KMS-11 (cell line): ENCODE data around the gene BCAP31.

Source experiments
- H2AFZ ChIP-seq: fragments of 200-600 bp; sonication (generic); 2 replicates; pipeline ENCODE4 v1.6.1; 2016; ENCODE audit warnings: antibody characterized with exemption, mixed run types, low read depth
- H3K27ac ChIP-seq: fragments of 200-600 bp; sonication (generic); 2 replicates; pipeline ENCODE4 v1.6.1; 2016; ENCODE audit warnings: mild to moderate bottlenecking, mixed run types
- H3K27me3 ChIP-seq: fragments of 200-600 bp; sonication (generic); 2 replicates; pipeline ENCODE4 v1.6.1; 2017; ENCODE audit warnings: mild to moderate bottlenecking, low read depth, mixed run types, moderate library complexity; ENCODE audit not compliant: insufficient read depth
- H3K36me3 ChIP-seq: fragments of 200-600 bp; sonication (generic); 2 replicates; pipeline ENCODE4 v1.6.1; 2017; ENCODE audit warnings: mild to moderate bottlenecking, mixed run types; ENCODE audit not compliant: insufficient read depth
- H3K4me1 ChIP-seq: fragments of 200-600 bp; sonication (generic); 2 replicates; pipeline ENCODE4 v1.6.1; 2016; ENCODE audit warnings: mild to moderate bottlenecking, low read depth, mixed run types; ENCODE audit not compliant: poor library complexity, severe bottlenecking
- H3K4me2 ChIP-seq: fragments of 200-600 bp; sonication (generic); 2 replicates; pipeline ENCODE4 v1.7.0; 2016; ENCODE audit warnings: mild to moderate bottlenecking, mixed run types
- H3K4me3 ChIP-seq: fragments of 200-600 bp; sonication (generic); IDR thresholded peaks from 2 replicates; pipeline ENCODE4 v1.6.1; 2017; ENCODE audit warnings: low read depth, low read length, mixed read lengths; ENCODE audit not compliant: insufficient read depth
- H3K79me2 ChIP-seq: fragments of 200-600 bp; sonication (generic); 2 replicates; pipeline ENCODE4 v1.6.1; 2016; ENCODE audit warnings: low read depth, mixed run types; ENCODE audit not compliant: insufficient read depth
- H3K9ac ChIP-seq: fragments of 200-600 bp; sonication (generic); 2 replicates; pipeline ENCODE4 v1.6.1; 2016; ENCODE audit warnings: mild to moderate bottlenecking, mixed run types
- H4K20me1 ChIP-seq: fragments of 200-600 bp; sonication (generic); 2 replicates; pipeline ENCODE4 v1.6.1; 2016; ENCODE audit warnings: mild to moderate bottlenecking, mixed run types; ENCODE audit not compliant: insufficient read depth
- TF ChIP-seq, protein P1 (sequence below): fragments of 200-600 bp; sonication (generic); conservative IDR thresholded peaks from 2 replicates; pipeline ENCODE4 v1.6.1; 2017; ENCODE audit warnings: low read depth, mild to moderate bottlenecking, antibody characterized with exemption, low read length, moderate library complexity, mixed read lengths

Gene BCAP31

DNA sequence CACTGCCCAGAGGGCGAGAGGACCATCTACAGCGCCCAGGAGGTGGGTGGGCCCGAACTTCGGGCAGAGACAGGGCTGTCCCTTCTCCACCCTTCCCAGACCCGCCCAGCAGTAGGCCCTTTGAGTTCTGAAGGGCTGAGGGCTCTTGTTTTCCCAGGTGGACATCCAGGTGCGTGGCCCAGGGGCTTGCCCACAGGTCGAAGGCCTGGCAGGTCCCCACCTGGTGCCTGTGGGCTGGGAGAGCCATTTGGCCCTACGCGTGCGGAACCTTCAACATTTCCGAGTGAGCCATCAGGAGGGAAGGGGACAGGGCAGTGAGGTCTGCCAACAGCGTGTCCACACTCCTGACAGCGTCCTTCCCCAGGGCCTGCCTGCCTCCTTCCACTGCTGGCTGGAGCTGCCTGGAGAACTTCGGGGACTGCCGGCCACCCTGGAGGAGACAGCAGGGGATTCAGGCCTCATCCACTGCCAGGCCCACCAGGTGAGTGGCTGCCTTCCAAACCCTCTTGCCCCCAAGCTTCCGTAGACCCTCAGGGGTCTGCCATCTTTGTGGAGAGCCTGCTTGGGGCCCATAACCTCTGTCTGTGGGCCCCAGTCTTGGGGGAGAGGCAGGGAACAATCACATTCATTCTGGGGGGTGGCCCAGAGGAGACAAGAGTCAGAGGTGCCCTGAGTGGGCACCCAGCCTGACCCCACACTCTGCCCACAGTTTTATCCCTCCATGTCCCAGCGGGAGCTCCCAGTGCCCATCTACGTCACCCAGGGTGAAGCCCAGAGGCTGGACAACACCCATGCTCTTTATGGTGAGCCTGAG, 46.6 kb upstream of the BCAP31 start:
- TF ChIP-seq, protein P1, sequence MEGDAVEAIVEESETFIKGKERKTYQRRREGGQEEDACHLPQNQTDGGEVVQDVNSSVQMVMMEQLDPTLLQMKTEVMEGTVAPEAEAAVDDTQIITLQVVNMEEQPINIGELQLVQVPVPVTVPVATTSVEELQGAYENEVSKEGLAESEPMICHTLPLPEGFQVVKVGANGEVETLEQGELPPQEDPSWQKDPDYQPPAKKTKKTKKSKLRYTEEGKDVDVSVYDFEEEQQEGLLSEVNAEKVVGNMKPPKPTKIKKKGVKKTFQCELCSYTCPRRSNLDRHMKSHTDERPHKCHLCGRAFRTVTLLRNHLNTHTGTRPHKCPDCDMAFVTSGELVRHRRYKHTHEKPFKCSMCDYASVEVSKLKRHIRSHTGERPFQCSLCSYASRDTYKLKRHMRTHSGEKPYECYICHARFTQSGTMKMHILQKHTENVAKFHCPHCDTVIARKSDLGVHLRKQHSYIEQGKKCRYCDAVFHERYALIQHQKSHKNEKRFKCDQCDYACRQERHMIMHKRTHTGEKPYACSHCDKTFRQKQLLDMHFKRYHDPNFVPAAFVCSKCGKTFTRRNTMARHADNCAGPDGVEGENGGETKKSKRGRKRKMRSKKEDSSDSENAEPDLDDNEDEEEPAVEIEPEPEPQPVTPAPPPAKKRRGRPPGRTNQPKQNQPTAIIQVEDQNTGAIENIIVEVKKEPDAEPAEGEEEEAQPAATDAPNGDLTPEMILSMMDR: no peak
- Histone ChIP-seq H3K27me3 (no peaks in the 10 kb centered on the region; the same call in 1 of the 2 replicates), H3K4me3 (no peak overlapping the region), H3K4me1 (no peaks in the 10 kb centered on the region), H3K9ac (no peak overlapping the region), H2AFZ (no peak overlapping the region), H3K4me2 (no peak overlapping the region), H3K79me2 (no peaks in the 10 kb centered on the region), H3K36me3 (no peaks in the 10 kb centered on the region), H3K27ac (no peak overlapping the region), H4K20me1 (no peaks in the 10 kb centered on the region)

DNA sequence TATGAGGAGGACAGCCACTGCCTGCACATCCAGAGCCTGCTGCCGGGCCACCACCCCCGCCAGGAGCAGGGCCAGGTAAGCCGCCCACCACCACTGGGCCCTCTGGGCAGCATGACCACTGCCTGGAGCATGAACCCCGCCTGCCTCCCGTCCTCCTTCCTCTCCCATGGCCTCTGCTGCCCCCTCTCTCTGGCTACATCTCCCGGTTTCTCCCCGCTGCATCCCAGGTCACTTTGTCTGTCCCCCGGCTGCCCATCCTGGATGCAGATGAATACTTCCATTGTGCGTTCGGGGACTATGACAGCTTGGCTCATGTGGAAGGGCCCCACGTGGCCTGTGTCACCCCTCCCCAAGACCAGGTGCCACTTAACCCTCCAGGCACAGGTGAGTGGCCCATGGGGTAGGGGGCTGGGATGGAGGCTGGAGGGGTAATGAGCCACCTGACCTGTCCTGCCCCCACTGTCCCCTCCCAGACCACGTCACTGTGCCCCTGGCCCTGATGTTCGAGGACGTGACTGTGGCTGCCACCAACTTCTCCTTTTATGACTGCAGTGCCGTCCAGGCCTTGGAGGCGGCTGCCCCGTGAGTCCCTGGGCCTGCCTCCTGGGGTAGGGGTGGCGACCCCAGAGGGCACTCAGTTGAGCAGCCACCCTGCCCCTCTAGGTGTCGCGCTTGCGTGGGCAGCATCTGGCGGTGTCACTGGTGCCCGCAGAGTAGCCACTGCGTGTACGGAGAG, 45.8 kb upstream of the BCAP31 start:
- Histone ChIP-seq H4K20me1 (no peaks in the 10 kb centered on the region), H3K4me1 (no peaks in the 10 kb centered on the region), H3K9ac (no peak overlapping the region), H3K4me3 (no peak overlapping the region), H3K79me2 (no peaks in the 10 kb centered on the region), H3K36me3 (no peaks in the 10 kb centered on the region), H3K4me2 (no peak overlapping the region), H3K27ac (no peak overlapping the region), H2AFZ (no peak overlapping the region), H3K27me3 (no peaks in the 10 kb centered on the region; the same call in 1 of the 2 replicates)
- TF ChIP-seq, protein P1: no peak

DNA sequence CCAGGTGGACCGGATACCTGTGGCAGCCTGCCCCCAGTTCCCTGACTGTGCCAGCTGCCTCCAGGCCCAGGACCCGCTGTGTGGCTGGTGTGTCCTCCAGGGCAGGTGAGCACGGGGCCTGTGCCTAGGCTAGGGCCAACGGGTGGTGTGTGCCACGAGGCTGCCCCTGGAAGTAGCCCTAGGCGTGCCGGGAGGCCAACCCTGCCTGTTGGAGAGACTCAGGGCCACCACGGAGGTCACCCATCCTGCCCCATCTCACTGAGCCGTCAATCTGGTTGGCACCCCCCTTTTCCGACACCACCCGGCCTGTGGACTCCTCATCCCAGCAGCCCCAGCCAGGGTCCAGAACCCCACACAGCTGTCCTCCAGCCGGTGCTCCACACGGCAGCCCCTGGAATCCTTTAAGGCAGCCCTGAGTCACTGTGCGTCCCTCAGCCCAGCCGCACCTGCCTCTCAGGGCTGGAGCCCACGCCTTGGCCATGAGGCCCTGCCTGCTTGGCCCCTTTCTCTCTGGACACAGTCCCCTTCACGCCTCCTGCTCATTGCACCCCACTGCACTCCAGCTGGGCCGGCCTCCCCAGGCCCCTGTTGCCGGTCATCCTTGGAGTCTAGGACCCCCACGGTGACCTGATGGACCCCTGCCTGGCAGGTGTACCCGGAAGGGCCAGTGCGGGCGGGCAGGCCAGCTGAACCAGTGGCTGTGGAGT, 45.1 kb upstream of the BCAP31 start:
- H4K20me1 ChIP-seq: no peaks in the 10 kb centered on the region
- no peaks in the 10 kb centered on the region for H3K4me1 ChIP-seq
- no peak overlapping the region for H2AFZ ChIP-seq
- H3K36me3 ChIP-seq: no peaks in the 10 kb centered on the region
- H3K27me3 ChIP-seq: no peaks in the 10 kb centered on the region; the same call in 1 of the 2 replicates
- H3K79me2 ChIP-seq: no peaks in the 10 kb centered on the region
- H3K4me3 ChIP-seq: no peak overlapping the region
- no peak overlapping the region for H3K4me2 ChIP-seq
- TF ChIP-seq, protein P1: no peak
- no peak overlapping the region for H3K9ac ChIP-seq
- no peak overlapping the region for H3K27ac ChIP-seq

DNA sequence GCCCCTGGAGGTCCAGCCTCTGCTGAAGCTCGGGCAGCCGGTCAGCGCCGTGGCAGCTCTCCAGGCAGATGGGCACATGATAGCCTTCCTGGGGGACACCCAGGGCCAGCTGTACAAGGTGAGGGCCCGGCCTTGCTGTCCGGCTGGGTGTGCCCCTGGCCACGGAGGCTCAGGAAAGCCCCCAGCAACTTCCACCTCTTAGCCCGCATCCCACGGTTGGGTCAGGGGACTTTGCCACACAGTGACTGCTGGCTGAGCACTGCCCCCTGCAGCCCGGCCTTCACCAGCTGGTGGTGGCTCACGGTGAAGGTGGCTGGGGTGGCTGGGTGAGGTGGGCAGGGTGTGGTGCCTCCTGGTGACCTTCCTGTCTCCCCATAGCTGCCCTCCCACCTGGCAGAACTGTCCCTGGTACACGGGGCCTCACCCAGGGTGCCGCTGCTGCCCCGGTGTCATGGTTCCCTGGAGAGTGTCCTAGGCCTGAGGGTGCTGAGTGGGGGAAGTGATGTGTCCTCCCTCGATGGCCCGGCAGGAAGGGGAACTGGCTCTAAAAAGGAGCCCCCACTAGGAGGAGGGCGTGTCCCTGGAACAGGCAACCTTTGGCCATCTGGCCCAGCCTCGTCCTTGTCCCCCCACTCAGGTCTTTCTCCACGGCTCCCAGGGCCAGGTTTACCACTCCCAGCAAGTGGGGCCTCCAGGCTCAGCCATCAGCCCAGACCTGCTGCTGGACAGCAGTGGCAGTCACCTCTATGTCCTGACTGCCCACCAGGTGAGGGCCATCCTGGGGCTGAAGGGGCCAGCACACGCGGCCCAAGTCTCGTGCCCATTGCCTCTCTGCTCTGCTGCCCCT, 44.3 kb upstream of the BCAP31 start:
- Histone ChIP-seq H2AFZ (no peak overlapping the region), H3K4me3 (no peak overlapping the region), H3K27ac (no peak overlapping the region), H3K79me2 (no peaks in the 10 kb centered on the region), H3K4me1 (no peaks in the 10 kb centered on the region), H3K27me3 (no peaks in the 10 kb centered on the region; the same call in 1 of the 2 replicates), H3K4me2 (no peak overlapping the region), H3K36me3 (no peaks in the 10 kb centered on the region), H3K9ac (no peak overlapping the region), H4K20me1 (no peaks in the 10 kb centered on the region)
- TF ChIP-seq, protein P1: no peak
